ENCODE data around the gene VIT.

DNA sequence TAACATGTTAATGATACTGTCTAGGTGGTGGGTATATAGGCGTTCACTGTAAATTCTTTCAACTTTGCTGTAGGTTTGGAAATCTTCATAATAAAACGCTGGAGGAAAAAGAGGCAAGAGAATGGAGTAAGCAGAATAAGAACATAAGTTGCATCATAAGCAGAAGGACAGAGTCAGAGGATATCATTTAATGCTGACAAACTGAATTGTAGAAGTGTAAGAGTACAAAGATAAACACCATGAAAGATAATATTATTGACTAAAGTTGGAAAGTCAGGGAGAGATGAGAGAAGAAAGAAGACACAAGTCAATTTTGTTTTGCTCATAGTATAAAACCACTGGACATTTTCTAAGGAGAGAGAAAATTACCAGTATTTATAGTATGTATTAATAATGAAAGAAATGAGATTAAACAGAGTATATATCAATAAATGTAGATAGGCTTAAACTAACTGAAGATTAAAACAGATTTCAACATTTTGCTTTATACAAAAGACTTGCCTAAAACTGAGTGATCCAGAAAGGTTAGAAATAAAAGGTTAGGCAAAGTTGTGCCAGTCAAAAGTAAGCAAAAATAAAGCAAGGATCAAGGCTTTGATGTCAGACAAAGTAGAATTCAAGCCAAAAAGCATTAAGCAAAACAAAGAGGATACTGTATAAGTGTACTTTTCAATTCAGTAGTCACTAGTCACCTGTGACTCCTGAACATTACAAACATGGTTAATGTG, 42.4 kb upstream of the VIT start:
- TF ChIP-seq POLR2A (IDR thresholded peaks at IDR 0.05; ENCODE audit: low read depth, low read length) = no peak
- TF ChIP-seq POLR2AphosphoS5 (IDR thresholded peaks at IDR 0.05; ENCODE audit: low read depth, low read length) = no peak
- TF ChIP-seq TAF1 (IDR thresholded peaks at IDR 0.05; ENCODE audit: borderline replicate concordance, low read depth, low read length) = no peak
